Naive thymus-derived CD4-positive, alpha-beta T cell (primary cell): Measurements from ENCODE around the gene SPACA9. TPM values are rescaled to one million over a fixed set of nuclear protein-coding genes. Genes with fewer than 3 reads are reported as not detected.

Experiments used
- ATAC-seq: fragments of 150-1000 bp; cut with Tn5 transposase; 2 replicates; pipeline ENCODE4 v1.10.0; 2021; ENCODE audit warnings: mild to moderate bottlenecking, moderate library complexity
- CTCF ChIA-PET: fragments of 350-600 bp; sonication (Branson Sonifier 250); formaldehyde crosslinking; loops from one replicate; lab custom pipeline; 2021; ENCODE audit warnings: antibody characterized with exemption; lab: Charles Lee
- POLR2A ChIA-PET: fragments of 350-600 bp; sonication (Branson Sonifier 250); formaldehyde crosslinking; loops from one replicate; lab custom pipeline; 2021; ENCODE audit warnings: antibody characterized with exemption, inconsistent platforms; lab: Charles Lee
- DNase-seq, 9 donors: peaks; one replicate each; pipeline versions ENCODE4 v3.0.0 to v3.0.0-alpha.2; 2020 to 2022; ENCODE audit warnings: mixed read lengths in 1 of 9
- H3K27ac ChIP-seq: one replicate; pipeline ENCODE4 v1.7.0; 2013; ENCODE audit warnings: mild to moderate bottlenecking, low read depth, low read length, moderate library complexity
- H3K27me3 ChIP-seq, 2 donors: one replicate each; pipeline ENCODE4 v1.7.0; 2013; ENCODE audit warnings: low read length in 2 of 2, mild to moderate bottlenecking in 2 of 2, moderate library complexity in 2 of 2; ENCODE audit not compliant: control insufficient read depth in 2 of 2, insufficient read depth in 2 of 2
- H3K36me3 ChIP-seq, 3 experiments: 1 replicate in 2 of 3; 2 replicates in 1 of 3; pipeline ENCODE4 v1.7.0; 2013; ENCODE audit warnings: low read length in 3 of 3, mild to moderate bottlenecking in 3 of 3, moderate library complexity in 1 of 3; ENCODE audit not compliant: insufficient read depth in 3 of 3, control insufficient read depth in 2 of 3
- H3K4me1 ChIP-seq, 2 donors: one replicate each; pipeline ENCODE4 v1.7.0; 2013; ENCODE audit warnings: low read length in 2 of 2, mild to moderate bottlenecking in 2 of 2, moderate library complexity in 1 of 2; ENCODE audit not compliant: control insufficient read depth in 2 of 2, insufficient read depth in 2 of 2
- H3K4me3 ChIP-seq: 2 replicates; pipeline ENCODE4 v1.7.0; 2013; ENCODE audit warnings: mild to moderate bottlenecking, low read length
- H3K9me3 ChIP-seq, 3 experiments: 1 replicate in 2 of 3; 2 replicates in 1 of 3; pipeline ENCODE4 v1.7.0; 2013; ENCODE audit warnings: low read length in 3 of 3; ENCODE audit not compliant: control insufficient read depth in 2 of 3
- H3K27ac Mint-ChIP-seq, 9 donors: one replicate each; pipeline ENCODE4 v1.8.0; 2020 to 2022; ENCODE audit warnings: mixed read lengths in 9 of 9, mild to moderate bottlenecking in 8 of 9, moderate library complexity in 5 of 9, inconsistent platforms in 2 of 9
- H3K27me3 Mint-ChIP-seq, 5 donors: one replicate each; pipeline ENCODE4 v1.8.0; 2021 to 2022; ENCODE audit warnings: mixed read lengths in 5 of 5, mild to moderate bottlenecking in 1 of 5
- H3K36me3 Mint-ChIP-seq, 5 donors: one replicate each; pipeline ENCODE4 v1.8.0; 2020 to 2022; ENCODE audit warnings: mixed read lengths in 5 of 5, mild to moderate bottlenecking in 3 of 5, inconsistent platforms in 1 of 5
- H3K4me1 Mint-ChIP-seq, 7 donors: one replicate each; pipeline ENCODE4 v1.8.0; 2020 to 2022; ENCODE audit warnings: mixed read lengths in 7 of 7, mild to moderate bottlenecking in 3 of 7, inconsistent platforms in 1 of 7
- H3K4me3 Mint-ChIP-seq, 10 donors: one replicate each; pipeline ENCODE4 v1.8.0; 2020 to 2022; ENCODE audit warnings: mild to moderate bottlenecking in 10 of 10, mixed read lengths in 10 of 10, moderate library complexity in 6 of 10, inconsistent platforms in 2 of 10
- H3K9me3 Mint-ChIP-seq, 11 donors: one replicate each; pipeline ENCODE4 v1.8.0; 2020 to 2022; ENCODE audit warnings: mixed read lengths in 11 of 11, mild to moderate bottlenecking in 4 of 11, inconsistent platforms in 1 of 11, moderate library complexity in 1 of 11
- intact Hi-C, 2 donors: fragments of 100-400 bp; cut with micrococcal nuclease; formaldehyde crosslinking; loops; one replicate each; pipeline ENCODE4 v1.15.1; 2023
- polyA plus RNA-seq, 2 donors: library from polyadenylated mRNA; unstranded; fragments of 300-500 nt; fragmentation: Illumina TruSeq; gene quantifications; one replicate each; pipeline ENCODE4 v1.2.3, GENCODE V29; 2021
- total RNA-seq, 6 experiments: library from RNA in 5 of 6; stranded (reverse) in 5 of 6; gene quantifications; 1 replicate in 5 of 6; 2 replicates in 1 of 6; pipeline ENCODE4 v1.2.3 and lab custom pipeline; 2021 to 2026

Gene SPACA9
- total RNA-seq (1 to 10 TPM in 4 of 5 experiments, under 1 TPM in 1; 0.61 to 2.5 (median 1.1) TPM), polyA plus RNA-seq (1 to 10 TPM; 2.2 to 3.1 TPM), total RNA-seq (lab: John Stamatoyannopoulos, UW) (1.9 reads per million, percentile 8 among the genes with 10 or more reads in this experiment)

GRCh38 chr9:132878695-132879456 lies at the start of gene SPACA9:
SPACA9 (plus strand) TSS chr9:132878898; CDS start chr9:132883948, 5,050 bp downstream.
- peaks cover 0 to 6% of the 10 kb centered on the region in 2 donors for H3K4me1 ChIP-seq
- POLR2A ChIA-PET: interaction anchor here (0.9 to 2.5 kb wide), 2 partner anchors 209 to 225 kb away, joined by 3 to 9 read pairs; partner anchors contain the start of genes DDX31 and GTF3C4

GRCh38 chr9:132832171-132832881 lies 46.4 kb upstream of the SPACA9 start:
- Mint-ChIP-seq H3K36me3 (no peaks in the 10 kb centered on the region), H3K27ac (no peak overlapping the region), H3K4me3 (no peak overlapping the region), H3K9me3 (no peaks in the 10 kb centered on the region), H3K4me1 (no peaks in the 10 kb centered on the region), H3K27me3 (peaks cover 0 to 17% (median 6%) of the 10 kb centered on the region in 5 donors)
- no peaks in the 10 kb centered on the region for H3K9me3 ChIP-seq
- POLR2A ChIA-PET: no interaction called here
- CTCF ChIA-PET: no interaction called here
- no peaks in the 10 kb centered on the region for H3K27me3 ChIP-seq
- H3K4me3 ChIP-seq: no peak overlapping the region
- H3K36me3 ChIP-seq: no peaks in the 10 kb centered on the region
- intact Hi-C loops: no loop called here
- no peak overlapping the region for H3K27ac ChIP-seq
- DNase-seq: no peak
- no peak for ATAC-seq
- no peaks in the 10 kb centered on the region for H3K4me1 ChIP-seq

More at GRCh38 chr9:132878695-132879456, at the start of gene SPACA9:
- H3K36me3 ChIP-seq: no peaks in the 10 kb centered on the region
- ATAC-seq: peak; percentile 25
- H3K4me3 Mint-ChIP-seq: peak within 1 kb of the TSS; percentile 73 to 93 (median 81)
- peak within 1 kb of the TSS; percentile 71 to 89 (median 85) for H3K27ac Mint-ChIP-seq
- no peaks in the 10 kb centered on the region for H3K9me3 Mint-ChIP-seq
- peak within 1 kb of the TSS; percentile 74 for H3K27ac ChIP-seq
- no peaks in the 10 kb centered on the region for H3K9me3 ChIP-seq
- H3K27me3 ChIP-seq: no peaks in the 10 kb centered on the region
- no peaks in the 10 kb centered on the region for H3K36me3 Mint-ChIP-seq
- H3K27me3 Mint-ChIP-seq: peaks cover 0 to 12% (median 0%) of the 10 kb centered on the region in 5 donors
- H3K4me1 Mint-ChIP-seq: peaks cover 5 to 25% (median 7%) of the 10 kb centered on the region in 7 donors
- H3K4me3 ChIP-seq: peak within 1 kb of the TSS; percentile 98
- DNase-seq: peak in 3 of 9 donors; percentile 5 to 40 (median 20)
- CTCF ChIA-PET: interaction anchor here (0.6 kb wide), 1 partner anchor 265 kb away, joined by 3 read pairs; no protein-coding TSS in a partner anchor
- intact Hi-C loops: loop anchor here (1.0 to 2.0 kb wide), 5 partner anchors 23 to 473 kb away; partner anchors contain the start of genes TSC1 (in 2 of the 2), GTF3C4 (in 1 of the 2) and TTF1 (in 1 of the 2)

GRCh38 chr9:132833550-132834121 lies 45.1 kb upstream of the SPACA9 start:
- no peaks in the 10 kb centered on the region for H3K4me1 Mint-ChIP-seq
- H3K36me3 Mint-ChIP-seq: no peaks in the 10 kb centered on the region
- no peak overlapping the region for H3K4me3 Mint-ChIP-seq
- Histone ChIP-seq H3K9me3 (no peaks in the 10 kb centered on the region), H3K27ac (no peak overlapping the region), H3K27me3 (no peaks in the 10 kb centered on the region), H3K36me3 (no peaks in the 10 kb centered on the region), H3K4me3 (no peak overlapping the region), H3K4me1 (no peaks in the 10 kb centered on the region)
- no peaks in the 10 kb centered on the region for H3K9me3 Mint-ChIP-seq
- POLR2A ChIA-PET: no interaction called here
- H3K27me3 Mint-ChIP-seq: peaks cover 0 to 16% (median 8%) of the 10 kb centered on the region in 5 donors
- intact Hi-C loops: no loop called here
- CTCF ChIA-PET: no interaction called here
- no peak overlapping the region for H3K27ac Mint-ChIP-seq
- ATAC-seq (no peak), DNase-seq (no peak)

- Histone ChIP-seq H3K27me3 (no peaks in the 10 kb centered on the region), H3K27ac (no peak overlapping the region), H3K4me1 (no peaks in the 10 kb centered on the region), H3K4me3 (no peak overlapping the region), H3K9me3 (no peaks in the 10 kb centered on the region), H3K36me3 (no peaks in the 10 kb centered on the region)
- H3K4me1 Mint-ChIP-seq: no peaks in the 10 kb centered on the region
- POLR2A ChIA-PET: no interaction called here
- CTCF ChIA-PET: no interaction called here
- no peaks in the 10 kb centered on the region for H3K36me3 Mint-ChIP-seq
- no peak overlapping the region for H3K27ac Mint-ChIP-seq
- H3K27me3 Mint-ChIP-seq: peaks cover 0 to 16% (median 6%) of the 10 kb centered on the region in 5 donors
- ATAC-seq (no peak), DNase-seq (no peak)
- H3K4me3 Mint-ChIP-seq: no peak overlapping the region
- H3K9me3 Mint-ChIP-seq: no peaks in the 10 kb centered on the region
- intact Hi-C loops: no loop called here
Measured at GRCh38 chr9:132834343-132834742, 44.4 kb upstream of the SPACA9 start.

GRCh38 chr9:132837501-132838286 lies 41.0 kb upstream of the SPACA9 start:
- peaks cover 0 to 8% (median 0%) of the 10 kb centered on the region in 5 donors for H3K27me3 Mint-ChIP-seq
- CTCF ChIA-PET: no interaction called here
- Histone ChIP-seq H3K27ac (no peak overlapping the region), H3K36me3 (no peaks in the 10 kb centered on the region), H3K4me1 (no peaks in the 10 kb centered on the region), H3K9me3 (no peaks in the 10 kb centered on the region), H3K27me3 (no peaks in the 10 kb centered on the region), H3K4me3 (no peak overlapping the region)
- DNase-seq: no peak
- intact Hi-C loops: no loop called here
- H3K9me3 Mint-ChIP-seq: no peaks in the 10 kb centered on the region
- H3K36me3 Mint-ChIP-seq: no peaks in the 10 kb centered on the region
- POLR2A ChIA-PET: no interaction called here
- no peak for ATAC-seq
- H3K4me1 Mint-ChIP-seq: no peaks in the 10 kb centered on the region
- H3K4me3 Mint-ChIP-seq: no peak overlapping the region
- no peak overlapping the region for H3K27ac Mint-ChIP-seq

- H3K4me3 Mint-ChIP-seq: no peak overlapping the region
- intact Hi-C loops: no loop called here
- H3K27me3 Mint-ChIP-seq: peaks cover 0 to 8% (median 0%) of the 10 kb centered on the region in 5 donors
- H3K36me3 Mint-ChIP-seq: no peaks in the 10 kb centered on the region
- H3K4me1 ChIP-seq: no peaks in the 10 kb centered on the region
- no peaks in the 10 kb centered on the region for H3K9me3 Mint-ChIP-seq
- no peaks in the 10 kb centered on the region for H3K9me3 ChIP-seq
- no peaks in the 10 kb centered on the region for H3K27me3 ChIP-seq
- no peaks in the 10 kb centered on the region for H3K4me1 Mint-ChIP-seq
- ChIA-PET POLR2A (no interaction called here), CTCF (no interaction called here)
- H3K4me3 ChIP-seq: no peak overlapping the region
- H3K36me3 ChIP-seq: no peaks in the 10 kb centered on the region
- H3K27ac ChIP-seq: no peak overlapping the region
- no peak overlapping the region for H3K27ac Mint-ChIP-seq
- DNase-seq (no peak), ATAC-seq (no peak)
Measured at GRCh38 chr9:132838291-132838690, 40.4 kb upstream of the SPACA9 start.
